Uterus (tissue), 4 donors: Measurements from ENCODE around the gene ATP2A2. TPM values are rescaled to one million over a fixed set of nuclear protein-coding genes. Genes with fewer than 3 reads are reported as not detected.

Experiments
- DNase-seq, 2 donors: peaks; one replicate each; pipeline ENCODE4 v3.0.0-alpha.2; 2019 to 2020
- H3K27ac ChIP-seq, 2 donors: fragments of 200-600 bp; sonication (generic); 1 replicate in 1 of 2; 2 replicates in 1 of 2; pipeline ENCODE4 v1.5.1; 2016 to 2018
- H3K27me3 ChIP-seq, 2 donors: fragments of 200-600 bp; sonication (generic); one replicate each; pipeline ENCODE4 v1.5.1; 2018 to 2019; ENCODE audit warnings: control low read depth in 1 of 2
- H3K36me3 ChIP-seq, 2 donors: fragments of 200-600 bp; sonication (generic); one replicate each; pipeline ENCODE4 v1.5.1; 2019; ENCODE audit warnings: control low read depth in 1 of 2
- H3K4me1 ChIP-seq, 2 donors: fragments of 200-600 bp; sonication (generic); one replicate each; pipeline ENCODE4 v1.5.1; 2018 to 2019; ENCODE audit warnings: control low read depth in 1 of 2
- H3K4me3 ChIP-seq, 2 donors: fragments of 200-600 bp; sonication (generic); 1 replicate in 1 of 2; 2 replicates in 1 of 2; pipeline ENCODE4 v1.5.1; 2018 to 2019; ENCODE audit warnings: mild to moderate bottlenecking in 1 of 2
- H3K9me3 ChIP-seq, 2 donors: fragments of 200-600 bp; sonication (generic); one replicate each; pipeline ENCODE4 v1.5.1; 2019; ENCODE audit warnings: control low read depth in 1 of 2
- CTCF ChIP-seq, 4 experiments: fragments of 200-600 bp in 2 of 4; fragments of 450-650 bp in 2 of 4; sonication (generic) in 2 of 4; IDR thresholded peaks; one replicate each; pipeline ENCODE4 v1.5.1; 2016 to 2019; ENCODE audit warnings: antibody characterized with exemption in 4 of 4, mild to moderate bottlenecking in 2 of 4, moderate library complexity in 1 of 4
- POLR2A ChIP-seq, 2 donors: fragments of 450-650 bp; IDR thresholded peaks; one replicate each; pipeline ENCODE4 v1.6.1; 2016; ENCODE audit warnings: antibody characterized with exemption in 2 of 2, mild to moderate bottlenecking in 1 of 2, moderate library complexity in 1 of 2
- intact Hi-C: fragments of 100-400 bp; cut with DNase I; formaldehyde crosslinking; loops from one replicate; pipeline ENCODE4 v1.15.1; 2023; ENCODE audit warnings: low total_unique reads
- total RNA-seq, 4 donors: library from RNA; depleted of rRNA in 3 of 4; stranded (reverse); fragments of >200 nt in 3 of 4; gene quantifications; one replicate each; pipeline versions ENCODE4 v1.1.0 to v1.2.4, GENCODE V29; 2014 to 2023
- donor health status: DM: yes; HTN: yes; CAD: no.

The ATP2A2 gene
- total RNA-seq, 4 donors from 2014 or later, result 61.5 to 173 (median 97.9) TPM

DNA sequence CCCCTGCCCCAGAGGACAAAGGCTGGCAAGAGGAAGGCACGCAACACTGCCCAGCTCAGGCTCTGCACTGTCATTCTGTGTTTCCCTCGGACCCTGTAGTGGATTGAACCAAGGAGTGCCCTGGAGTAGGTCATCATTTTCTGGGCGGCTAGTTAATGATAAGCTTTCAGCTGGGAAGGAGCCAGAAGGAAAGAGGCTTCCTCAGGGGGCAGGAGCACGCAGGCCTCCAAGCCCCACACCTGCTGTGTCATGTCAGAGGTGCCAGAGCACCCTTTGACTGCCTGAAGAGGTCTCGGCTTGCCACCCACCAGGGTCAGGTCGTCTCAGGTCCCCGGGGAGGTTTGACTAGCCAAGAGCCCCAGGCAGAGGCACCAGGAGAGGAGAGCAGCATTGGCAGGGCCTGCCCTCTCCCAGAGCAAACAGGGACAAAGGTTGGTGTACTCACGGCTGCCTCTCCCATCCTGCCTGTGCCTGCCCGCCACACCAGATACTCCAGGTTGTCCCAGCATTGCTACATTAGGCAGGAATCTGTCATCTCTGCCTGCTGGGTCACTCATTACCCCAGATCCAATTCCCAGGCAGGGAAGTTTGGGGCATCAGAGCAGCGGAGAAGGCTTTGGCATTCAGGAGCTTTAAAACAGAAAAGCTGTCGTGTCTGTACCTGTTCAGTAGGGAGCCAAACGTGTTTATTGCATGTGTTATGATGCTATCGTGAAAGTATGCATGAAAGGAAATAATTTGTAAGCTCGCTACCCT lies 33.5 kb upstream of the ATP2A2 start:
- no peak for TF ChIP-seq CTCF (IDR thresholded peaks at IDR 0.05)
- no peak for TF ChIP-seq POLR2A (IDR thresholded peaks at IDR 0.05)
- no peaks in the 10 kb centered on the region for H3K9me3 ChIP-seq
- no peaks in the 10 kb centered on the region for H3K27me3 ChIP-seq
- H3K27ac ChIP-seq, result peak overlapping the region; percentile 22 to 68
- no peaks in the 10 kb centered on the region for H3K4me1 ChIP-seq
- H3K36me3 ChIP-seq, result no peaks in the 10 kb centered on the region
- H3K4me3 ChIP-seq, result no peak overlapping the region
- DNase-seq, result no peak
- intact Hi-C loops, result no loop called here

GRCh38 chr12:110248096-110248447 lies 33.0 kb upstream of the ATP2A2 start:
- H3K36me3 ChIP-seq, result no peaks in the 10 kb centered on the region
- DNase-seq, result no peak
- H3K4me3 ChIP-seq, result no peak overlapping the region
- no peaks in the 10 kb centered on the region for H3K27me3 ChIP-seq
- no peak overlapping the region for H3K27ac ChIP-seq
- TF ChIP-seq CTCF (IDR thresholded peaks at IDR 0.05) (no peak), POLR2A (IDR thresholded peaks at IDR 0.05) (no peak)
- no peaks in the 10 kb centered on the region for H3K9me3 ChIP-seq
- intact Hi-C loops, result no loop called here
- H3K4me1 ChIP-seq, result no peaks in the 10 kb centered on the region

GRCh38 chr12:110249105-110249504 lies 31.9 kb upstream of the ATP2A2 start:
- Histone ChIP-seq H3K4me1 (no peaks in the 10 kb centered on the region), H3K27me3 (no peaks in the 10 kb centered on the region), H3K9me3 (no peaks in the 10 kb centered on the region), H3K27ac (no peak overlapping the region), H3K36me3 (no peaks in the 10 kb centered on the region), H3K4me3 (no peak overlapping the region)
- TF ChIP-seq POLR2A (IDR thresholded peaks at IDR 0.05) (no peak), CTCF (IDR thresholded peaks at IDR 0.05) (no peak)
- DNase-seq, result no peak
- intact Hi-C loops, result no loop called here

- no peak for TF ChIP-seq POLR2A (IDR thresholded peaks at IDR 0.05)
- TF ChIP-seq CTCF (IDR thresholded peaks at IDR 0.05), result no peak
- Histone ChIP-seq H3K9me3 (no peaks in the 10 kb centered on the region), H3K27ac (no peak overlapping the region), H3K36me3 (no peaks in the 10 kb centered on the region), H3K4me1 (no peaks in the 10 kb centered on the region), H3K4me3 (no peak overlapping the region), H3K27me3 (no peaks in the 10 kb centered on the region)
- DNase-seq, result no peak
- intact Hi-C loops, result no loop called here
Observed at GRCh38 chr12:110249716-110250225, 31.3 kb upstream of the ATP2A2 start.

GRCh38 chr12:110251381-110251780 lies 29.7 kb upstream of the ATP2A2 start:
- H3K4me3 ChIP-seq, result no peak overlapping the region
- intact Hi-C loops, result no loop called here
- no peaks in the 10 kb centered on the region for H3K9me3 ChIP-seq
- H3K27ac ChIP-seq, result no peak overlapping the region
- TF ChIP-seq CTCF (IDR thresholded peaks at IDR 0.05), result no peak
- no peak for TF ChIP-seq POLR2A (IDR thresholded peaks at IDR 0.05)
- H3K27me3 ChIP-seq, result no peaks in the 10 kb centered on the region
- H3K36me3 ChIP-seq, result no peaks in the 10 kb centered on the region
- no peaks in the 10 kb centered on the region for H3K4me1 ChIP-seq
- DNase-seq, result no peak
